Activated CD4-positive, alpha-beta T cell treated with anti-CD3 and anti-CD28 coated beads, Interleukin-2, Interleukin-6, amounts not matched to agents 100 ng/mL and 50 ng/mL, durations not matched to agents 16 hours and 8 hours (primary cell): ENCODE measurements around the gene JUP.

Experiments used
- DNase-seq: peaks from one replicate; pipeline ENCODE4 v3.0.0-alpha.2; 2020

The JUP gene

DNA sequence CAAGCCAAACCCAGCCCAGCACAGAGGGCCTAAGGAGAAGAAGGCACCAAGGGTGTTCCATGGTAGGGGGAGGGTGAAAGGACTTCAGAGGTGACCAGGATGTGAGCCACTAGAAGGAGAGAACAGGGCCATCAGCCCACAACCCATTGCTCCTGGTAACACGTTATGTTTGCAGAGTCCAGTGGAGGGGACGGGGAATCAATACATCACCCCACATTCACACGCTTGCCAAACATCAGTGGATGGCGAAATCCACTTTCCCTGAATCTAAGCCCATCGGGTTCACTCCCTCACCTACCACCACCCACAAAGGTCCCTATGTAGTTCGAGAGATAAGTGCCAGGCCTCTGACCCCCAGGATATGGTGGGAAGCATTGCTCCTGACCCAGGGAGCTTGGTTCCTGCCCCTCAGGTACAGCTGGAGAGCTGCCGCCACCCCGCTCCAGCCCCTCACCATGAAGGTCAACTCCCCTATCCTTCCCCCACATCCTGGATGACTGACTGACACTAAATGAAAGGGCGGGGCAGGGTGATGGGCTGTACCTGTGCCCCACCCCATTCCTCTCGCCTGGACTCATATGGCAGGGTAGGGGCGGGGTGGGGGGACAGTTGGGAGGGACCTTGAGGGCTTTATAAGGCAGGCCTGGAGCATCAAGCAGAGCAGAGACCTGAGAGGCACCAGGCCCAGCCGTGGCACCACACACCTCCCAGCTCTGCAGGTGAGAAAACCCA lies 74.7 kb downstream of the JUP start, which contains the start of gene GAST:
Gene GAST (plus strand): TSS at position 663 of the 732 bp plus-strand sequence. CDS start 3,106 bp downstream, outside the sequence.
- no peak for DNase-seq

DNA sequence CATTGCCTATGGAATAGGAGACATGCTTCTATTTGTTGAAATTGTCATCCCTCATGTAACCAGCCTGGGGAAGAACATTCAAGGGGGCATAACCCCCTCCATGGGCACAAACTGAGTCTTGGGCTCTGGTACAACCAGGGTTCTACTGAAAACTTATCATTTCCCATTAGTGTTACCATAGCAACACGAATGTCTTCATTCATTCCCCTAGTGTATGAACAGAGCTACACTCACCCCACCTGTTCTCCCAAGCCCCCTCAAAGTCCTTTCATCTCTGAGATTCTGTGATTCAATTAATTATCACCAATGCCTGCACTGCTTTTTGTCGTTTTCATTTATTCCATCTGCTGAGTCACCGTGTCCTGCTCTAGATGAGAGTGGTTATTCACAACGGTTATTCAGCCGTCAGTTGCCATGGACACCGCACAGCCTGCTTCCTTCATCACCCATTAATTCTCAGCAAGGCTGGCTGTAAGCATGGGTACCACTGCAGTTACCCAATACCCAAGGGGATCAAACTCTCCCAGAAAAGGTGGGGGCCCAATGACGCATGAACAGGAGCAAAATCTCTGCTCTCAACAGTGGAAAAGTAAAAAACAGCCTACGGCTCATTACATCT lies 75.9 kb downstream of the JUP start:
- DNase-seq = peak; percentile 35

DNA sequence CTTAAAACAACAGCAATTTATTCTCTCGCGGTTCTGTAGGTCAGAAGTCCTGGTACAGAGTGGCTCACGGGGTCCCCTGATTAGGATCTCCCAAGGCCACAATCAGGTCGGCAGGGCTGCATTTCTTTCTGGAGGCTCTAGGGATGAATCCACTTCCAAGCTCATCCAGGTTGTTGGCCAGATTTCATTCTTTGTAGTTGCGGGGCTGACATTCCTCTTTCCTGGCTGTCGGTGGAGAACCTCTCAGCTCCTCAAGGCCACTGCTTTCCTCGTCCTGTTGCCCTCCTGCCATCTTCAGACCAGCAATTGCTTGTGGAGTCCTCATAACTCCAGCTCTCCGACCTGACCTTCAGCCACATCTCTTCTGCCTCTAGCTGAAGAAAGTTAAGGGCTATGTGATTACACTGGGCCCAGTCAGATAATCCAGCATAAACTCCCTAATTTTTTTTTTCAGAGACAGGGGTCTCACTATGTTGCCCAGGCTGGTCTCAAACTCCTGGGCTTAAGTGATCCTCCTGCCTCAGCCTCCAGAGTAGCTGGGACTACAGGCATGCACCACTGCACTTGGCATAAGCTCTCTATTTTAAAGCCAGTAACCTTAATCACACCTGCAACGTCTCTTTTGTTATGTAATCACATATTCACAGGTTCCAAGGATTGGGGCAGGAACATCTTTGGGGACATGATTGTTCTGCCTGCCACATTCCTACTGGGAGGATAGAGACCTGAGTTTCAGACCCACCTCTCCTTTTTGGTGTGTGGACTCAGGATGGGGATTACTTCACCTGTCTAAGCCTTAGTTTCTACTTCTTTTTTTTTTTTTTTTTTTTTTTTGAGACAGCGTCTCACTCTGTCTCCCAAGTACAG lies 78.5 kb downstream of the JUP start:
- no peak for DNase-seq

DNA sequence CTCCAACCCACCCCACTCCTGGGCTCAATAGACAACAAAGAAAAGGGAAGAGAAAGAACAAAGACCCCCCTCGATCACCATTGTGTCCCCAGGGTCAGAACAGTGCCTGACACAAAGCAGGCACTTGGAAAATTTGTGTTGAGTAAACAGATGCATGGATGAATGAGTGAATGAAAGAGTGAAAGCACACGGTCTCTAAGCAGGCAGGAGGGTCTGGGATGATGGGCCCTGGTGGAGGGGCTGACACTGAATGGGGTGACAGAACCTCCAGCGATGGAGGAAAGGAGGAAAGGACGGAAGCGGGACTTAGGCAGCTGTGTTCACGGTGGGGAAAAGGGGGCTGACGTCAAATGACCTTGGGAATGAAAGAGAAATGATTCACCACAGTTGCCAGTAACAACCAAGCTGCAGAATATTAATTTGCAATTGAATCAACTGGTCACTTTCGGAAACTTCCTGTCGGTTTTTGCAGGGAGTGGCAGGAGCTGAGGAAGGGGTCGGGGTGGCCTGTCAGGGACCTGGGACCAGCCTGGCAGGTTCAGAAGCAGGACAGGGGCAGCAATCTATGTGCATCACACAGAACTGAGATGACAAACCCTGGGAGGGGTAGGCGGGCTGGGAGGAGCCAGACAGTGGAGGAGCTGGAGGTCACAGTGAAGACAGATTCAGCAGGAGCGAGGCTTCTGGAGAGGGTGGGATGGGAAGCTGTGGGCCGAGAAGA lies 81.1 kb downstream of the JUP start:
- no peak for DNase-seq
